ENCODE measurements around the gene NPB. TPM values are rescaled to one million over a fixed set of nuclear protein-coding genes. Genes with fewer than 3 reads are reported as not detected.

The NPB gene
- total RNA-seq, 4 donors from 2014 or later = 0.17 to 0.22 TPM; not detected in 2

GRCh38 chr17:81906476-81907218, 4.6 kb downstream of the NPB start:
- TF ChIP-seq, protein P1, sequence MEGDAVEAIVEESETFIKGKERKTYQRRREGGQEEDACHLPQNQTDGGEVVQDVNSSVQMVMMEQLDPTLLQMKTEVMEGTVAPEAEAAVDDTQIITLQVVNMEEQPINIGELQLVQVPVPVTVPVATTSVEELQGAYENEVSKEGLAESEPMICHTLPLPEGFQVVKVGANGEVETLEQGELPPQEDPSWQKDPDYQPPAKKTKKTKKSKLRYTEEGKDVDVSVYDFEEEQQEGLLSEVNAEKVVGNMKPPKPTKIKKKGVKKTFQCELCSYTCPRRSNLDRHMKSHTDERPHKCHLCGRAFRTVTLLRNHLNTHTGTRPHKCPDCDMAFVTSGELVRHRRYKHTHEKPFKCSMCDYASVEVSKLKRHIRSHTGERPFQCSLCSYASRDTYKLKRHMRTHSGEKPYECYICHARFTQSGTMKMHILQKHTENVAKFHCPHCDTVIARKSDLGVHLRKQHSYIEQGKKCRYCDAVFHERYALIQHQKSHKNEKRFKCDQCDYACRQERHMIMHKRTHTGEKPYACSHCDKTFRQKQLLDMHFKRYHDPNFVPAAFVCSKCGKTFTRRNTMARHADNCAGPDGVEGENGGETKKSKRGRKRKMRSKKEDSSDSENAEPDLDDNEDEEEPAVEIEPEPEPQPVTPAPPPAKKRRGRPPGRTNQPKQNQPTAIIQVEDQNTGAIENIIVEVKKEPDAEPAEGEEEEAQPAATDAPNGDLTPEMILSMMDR (IDR thresholded peaks at IDR 0.05; ENCODE audit: low read depth) = no peak

DNA sequence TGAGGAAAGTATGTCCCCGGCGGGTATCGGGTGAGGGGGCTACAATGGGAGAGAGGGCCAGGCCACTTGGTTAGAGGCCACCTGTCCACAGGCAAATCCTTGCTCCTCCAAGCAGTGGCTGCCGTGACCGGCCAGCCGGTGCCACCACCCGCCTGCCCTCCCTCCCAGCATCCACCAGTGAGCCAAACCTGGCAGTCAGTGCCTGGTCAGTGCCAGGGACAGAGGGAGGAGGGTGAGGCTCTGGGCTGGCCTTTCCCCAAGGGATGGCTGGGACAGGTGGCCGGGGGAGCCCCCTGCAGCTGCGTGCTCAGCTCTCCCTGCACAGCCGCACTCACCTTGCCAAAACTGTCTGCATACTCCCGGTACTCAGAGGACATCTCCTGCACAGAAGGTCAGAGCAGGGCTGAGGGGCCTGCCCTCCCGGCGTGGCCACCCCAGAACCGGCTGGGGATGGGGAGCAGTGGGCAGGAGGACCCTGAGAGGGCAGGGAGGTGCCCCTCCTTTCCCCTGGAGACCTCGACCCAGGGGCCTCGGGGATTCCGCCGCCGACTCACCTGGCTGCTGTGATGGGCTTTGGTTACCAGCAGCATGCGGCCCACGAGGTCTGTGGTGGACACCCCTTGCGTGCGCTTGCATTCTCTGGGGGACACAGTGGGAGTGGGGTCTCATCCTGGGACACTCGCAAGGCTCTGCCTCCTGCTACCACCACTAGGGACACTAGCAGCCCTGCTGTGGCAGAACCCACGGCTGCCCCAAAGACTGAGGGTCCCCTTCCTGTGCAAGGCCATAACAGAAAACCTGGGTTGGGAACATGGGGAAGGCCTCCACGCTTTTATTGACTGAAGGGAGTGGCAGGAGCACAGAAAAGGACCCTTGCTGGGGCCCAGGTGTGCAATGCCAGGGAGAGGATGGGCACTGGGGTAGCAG, 5.4 kb downstream of the NPB start:
- TF ChIP-seq, protein P1 (IDR thresholded peaks at IDR 0.05; ENCODE audit: low read depth) = no peak

DNA sequence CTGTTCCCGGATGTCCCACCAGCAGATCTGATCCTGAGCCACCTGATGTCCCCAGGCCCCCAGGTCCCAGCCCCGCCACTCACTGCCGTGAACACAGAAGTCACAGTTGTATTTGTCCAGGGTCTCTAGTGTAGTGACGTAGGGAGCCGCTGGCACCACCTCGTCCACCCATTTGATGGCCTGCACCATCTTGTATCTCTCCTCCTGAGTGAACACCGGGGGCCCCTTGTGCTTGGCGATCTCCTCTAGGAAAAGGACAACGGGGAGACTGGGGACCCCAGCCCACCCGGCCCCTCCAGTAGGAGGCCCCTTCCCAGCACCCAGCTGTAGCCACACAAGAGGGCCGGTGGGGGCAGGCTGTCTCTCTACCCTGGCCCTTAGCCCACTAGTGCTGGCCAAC, 6.8 kb downstream of the NPB start:
- TF ChIP-seq, protein P1 (IDR thresholded peaks at IDR 0.05; ENCODE audit: low read depth) = no peak

- TF ChIP-seq, protein P1 (IDR thresholded peaks at IDR 0.05; ENCODE audit: low read depth) = no peak
Measured at GRCh38 chr17:81909231-81909630, 7.2 kb downstream of the NPB start.

DNA sequence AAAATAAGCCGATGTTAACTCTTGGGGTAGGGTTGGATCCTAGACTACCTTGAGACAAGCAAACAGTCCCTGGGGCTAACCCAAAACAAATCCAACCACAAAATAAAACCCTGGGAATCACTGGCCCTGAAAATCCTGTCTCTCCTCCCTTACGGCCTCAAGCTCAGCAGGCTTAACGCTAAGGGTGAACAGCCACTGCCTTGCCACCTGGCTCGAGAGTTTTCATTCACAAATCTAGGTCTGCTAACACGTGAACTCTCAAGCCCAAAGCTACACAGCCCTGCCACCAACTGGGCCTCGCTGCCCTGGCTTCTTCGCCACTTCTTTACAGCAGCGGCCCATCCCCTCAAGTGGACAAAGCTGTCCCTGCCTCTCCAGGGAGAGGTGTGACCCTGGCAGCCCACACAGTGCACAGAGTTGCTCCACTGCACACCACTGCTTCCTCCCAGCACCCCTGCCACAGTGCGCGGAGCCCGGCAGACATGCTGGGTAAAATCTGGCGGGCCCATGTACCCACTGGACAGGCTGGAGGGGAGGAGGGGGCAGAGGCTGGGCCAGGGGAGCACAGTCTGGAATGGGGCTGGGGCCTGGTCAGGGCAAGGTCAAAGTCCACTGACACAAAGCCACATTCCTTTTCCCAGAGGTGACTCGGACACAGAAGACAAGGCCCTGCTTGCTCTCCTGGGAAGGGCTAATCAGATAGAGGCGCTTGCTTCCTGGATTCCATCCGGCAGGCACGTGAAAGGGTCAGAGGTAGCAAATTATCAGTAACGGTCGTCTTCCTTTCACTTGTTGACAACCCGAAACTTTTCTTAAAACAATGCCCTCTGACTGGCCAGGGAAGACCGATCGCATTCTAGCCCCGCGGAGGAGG, 8.2 kb downstream of the NPB start:
- TF ChIP-seq, protein P1 (IDR thresholded peaks at IDR 0.05; ENCODE audit: low read depth) = no peak

DNA sequence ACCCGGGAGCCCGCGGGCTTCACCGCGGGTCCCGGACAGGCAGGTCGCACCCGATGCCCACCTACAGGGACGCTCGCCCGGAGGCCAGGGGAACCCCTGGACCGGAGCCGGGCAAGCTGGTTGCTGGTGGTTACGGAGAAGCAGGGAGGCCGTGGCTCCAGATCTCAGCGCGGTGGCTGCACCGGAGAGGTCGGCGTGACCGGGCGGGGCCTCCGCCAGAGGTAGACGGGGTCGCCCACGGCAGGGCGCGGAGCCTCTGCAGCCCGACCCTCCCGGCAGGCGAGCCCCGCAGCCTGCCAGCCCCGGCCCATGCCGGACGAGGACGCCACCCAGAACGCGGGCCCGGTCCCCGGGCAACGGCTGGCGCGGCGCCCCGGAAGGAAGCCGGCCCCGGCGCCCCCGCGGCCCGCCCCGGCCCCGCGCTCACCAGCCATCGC, 8.8 kb downstream of the NPB start:
- TF ChIP-seq, protein P1 (IDR thresholded peaks at IDR 0.05; ENCODE audit: low read depth) = no peak

Measured in subcutaneous adipose tissue (tissue), 4 donors.